Measurements from ENCODE around the gene COL6A6.

COL6A6 gene

DNA sequence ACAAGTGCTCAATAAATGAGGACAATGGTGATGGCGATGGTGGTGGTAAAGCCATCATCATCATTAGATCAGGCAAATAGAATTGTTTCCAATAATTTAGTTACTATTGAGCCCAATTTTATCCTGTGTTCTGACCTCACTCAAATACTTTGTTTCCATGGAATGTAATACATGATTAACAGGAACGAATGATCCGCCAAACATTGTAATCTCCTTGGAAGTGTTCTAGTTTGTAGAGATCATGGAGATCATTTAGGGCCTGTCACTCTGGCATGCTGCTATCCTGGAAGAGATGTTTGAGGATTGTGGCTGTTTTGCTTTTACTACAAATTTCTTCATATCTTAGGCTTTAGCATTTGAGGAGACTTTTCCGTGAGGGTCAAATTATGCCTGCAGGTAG is 2.8 kb downstream of the COL6A6 start:
- no peak overlapping the region for H3K14ac ChIP-seq (ENCODE audit: low read length in 2 of 2)
- WGBS: 57% methylated on average over 2 of the region's 4 CpGs

DNA sequence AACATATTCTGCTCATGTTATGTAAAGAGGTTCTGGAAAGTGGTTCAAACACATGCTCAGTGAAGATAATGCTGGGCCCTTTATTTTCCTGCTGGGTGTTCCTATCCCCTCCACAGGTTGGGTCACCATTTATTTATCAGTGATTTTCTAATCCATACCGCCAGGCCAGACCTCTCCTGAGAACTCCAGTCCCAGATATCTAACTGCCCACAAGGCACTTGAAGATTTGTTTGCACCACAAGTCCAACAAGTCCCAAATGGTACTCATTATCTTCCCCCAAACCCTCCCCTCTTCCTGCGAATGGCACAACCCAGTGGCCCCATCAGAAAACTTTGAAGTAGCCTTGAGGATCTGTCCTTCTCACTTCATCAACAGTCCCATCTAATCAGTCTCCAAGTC is 5.4 kb downstream of the COL6A6 start:
- Histone ChIP-seq H3K36me3 (ENCODE audit: control insufficient read depth in 1 of 2, insufficient read depth in 2 of 2, low read depth in 1 of 2, low read length in 2 of 2) (no peaks in the 10 kb centered on the region), H3K18ac (ENCODE audit: low read depth in 1 of 2, low read length in 2 of 2) (no peak overlapping the region), H3K79me1 (replicated peaks; ENCODE audit: low read length, poor library complexity, severe bottlenecking) (no peaks in the 10 kb centered on the region), H2BK120ac (ENCODE audit: low read depth, low read length) (no peak overlapping the region), H3K4me1 (ENCODE audit: control insufficient read depth, insufficient read depth, low read depth, low read length) (no peaks in the 10 kb centered on the region), H3K9me3 (ENCODE audit: control insufficient read depth, low read length) (no peaks in the 10 kb centered on the region), H3K4ac (ENCODE audit: low read depth in 1 of 2, low read length in 2 of 2) (no peak overlapping the region), H3K14ac (ENCODE audit: low read length in 2 of 2) (no peak overlapping the region), H2BK5ac (ENCODE audit: low read depth, low read length, poor library complexity, severe bottlenecking) (no peak overlapping the region), H2AFZ (ENCODE audit: low read depth, low read length) (no peak overlapping the region), H3K4me3 (ENCODE audit: insufficient read depth in 1 of 2, low read depth in 1 of 2, low read length in 2 of 2) (no peak overlapping the region), H2BK15ac (ENCODE audit: low read depth, poor library complexity, severe bottlenecking) (no peak overlapping the region), H3K23ac (ENCODE audit: low read length in 2 of 2) (no peak overlapping the region), H3K4me2 (ENCODE audit: low read length, poor library complexity, severe bottlenecking) (no peak overlapping the region), H2BK12ac (ENCODE audit: low read length in 2 of 2) (no peak overlapping the region), H3K27me3 (ENCODE audit: control insufficient read depth in 1 of 2, insufficient read depth in 1 of 2, low read length in 2 of 2) (peaks cover 20 to 23% of the 10 kb centered on the region in 2 experiments), H2AK5ac (ENCODE audit: low read length, severe bottlenecking) (no peak overlapping the region), H4K91ac (ENCODE audit: low read length) (no peak overlapping the region), H3K9ac (ENCODE audit: low read length) (no peak overlapping the region), H4K8ac (ENCODE audit: low read length) (no peak overlapping the region), H3K27ac (ENCODE audit: low read length, poor library complexity, severe bottlenecking) (no peak overlapping the region)
- WGBS: 85% methylated on average over 2 of the region's 2 CpGs
- no peak for DNase-seq

More for the DNA sequence above, 2.8 kb downstream of the COL6A6 start:
- Histone ChIP-seq H3K23ac (ENCODE audit: low read length in 2 of 2) (no peak overlapping the region), H3K4ac (ENCODE audit: low read depth in 1 of 2, low read length in 2 of 2) (no peak overlapping the region), H2BK12ac (ENCODE audit: low read length in 2 of 2) (no peak overlapping the region), H2AFZ (ENCODE audit: low read depth, low read length) (no peak overlapping the region), H4K91ac (ENCODE audit: low read length) (no peak overlapping the region), H3K9ac (ENCODE audit: low read length) (no peak overlapping the region), H3K27me3 (ENCODE audit: control insufficient read depth in 1 of 2, insufficient read depth in 1 of 2, low read length in 2 of 2) (peaks cover 25 to 43% of the 10 kb centered on the region in 2 experiments), H3K9me3 (ENCODE audit: control insufficient read depth, low read length) (no peaks in the 10 kb centered on the region), H4K8ac (ENCODE audit: low read length) (no peak overlapping the region), H3K4me1 (ENCODE audit: control insufficient read depth, insufficient read depth, low read depth, low read length) (peaks cover 7% of the 10 kb centered on the region), H3K36me3 (ENCODE audit: control insufficient read depth in 1 of 2, insufficient read depth in 2 of 2, low read depth in 1 of 2, low read length in 2 of 2) (no peaks in the 10 kb centered on the region), H3K79me1 (replicated peaks; ENCODE audit: low read length, poor library complexity, severe bottlenecking) (no peaks in the 10 kb centered on the region), H2BK15ac (ENCODE audit: low read depth, poor library complexity, severe bottlenecking) (no peak overlapping the region), H3K18ac (ENCODE audit: low read depth in 1 of 2, low read length in 2 of 2) (no peak overlapping the region), H3K27ac (ENCODE audit: low read length, poor library complexity, severe bottlenecking) (no peak overlapping the region), H3K4me2 (ENCODE audit: low read length, poor library complexity, severe bottlenecking) (no peak overlapping the region), H3K4me3 (ENCODE audit: insufficient read depth in 1 of 2, low read depth in 1 of 2, low read length in 2 of 2) (no peak overlapping the region), H2BK5ac (ENCODE audit: low read depth, low read length, poor library complexity, severe bottlenecking) (no peak overlapping the region), H2BK120ac (ENCODE audit: low read depth, low read length) (no peak overlapping the region), H2AK5ac (ENCODE audit: low read length, severe bottlenecking) (no peak overlapping the region)
- no peak for DNase-seq

DNA sequence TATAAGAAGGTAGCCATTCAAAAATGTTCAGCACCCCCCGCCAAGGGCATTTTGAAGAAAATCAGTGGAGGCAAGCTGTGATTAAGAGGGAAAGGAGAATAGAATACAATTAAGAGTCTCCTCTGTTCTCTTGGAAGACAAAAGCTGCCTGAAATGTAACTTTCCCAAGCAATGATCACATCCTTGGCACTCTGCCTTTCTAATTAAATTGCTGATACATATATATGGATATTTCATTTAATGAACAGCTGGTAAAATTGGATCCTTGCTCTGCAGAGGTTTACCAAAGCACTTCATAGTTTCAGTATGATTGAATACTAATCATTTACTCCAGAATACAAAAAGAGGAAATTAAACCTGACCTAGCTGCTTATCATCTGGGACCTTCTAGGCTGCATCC is 10.4 kb downstream of the COL6A6 start:
- H2BK12ac ChIP-seq (ENCODE audit: low read length in 2 of 2): no peak overlapping the region
- peaks cover 14 to 16% of the 10 kb centered on the region in 2 experiments for H3K27me3 ChIP-seq (ENCODE audit: control insufficient read depth in 1 of 2, insufficient read depth in 1 of 2, low read length in 2 of 2)
- no peak overlapping the region for H2BK5ac ChIP-seq (ENCODE audit: low read depth, low read length, poor library complexity, severe bottlenecking)
- no peak overlapping the region for H2AK5ac ChIP-seq (ENCODE audit: low read length, severe bottlenecking)
- H3K9ac ChIP-seq (ENCODE audit: low read length): no peak overlapping the region
- 75% methylated on average over 1 of the region's 1 CpG for WGBS
- no peaks in the 10 kb centered on the region for H3K79me1 ChIP-seq (replicated peaks; ENCODE audit: low read length, poor library complexity, severe bottlenecking)
- H3K4me1 ChIP-seq (ENCODE audit: control insufficient read depth, insufficient read depth, low read depth, low read length): no peaks in the 10 kb centered on the region
- no peak overlapping the region for H2AFZ ChIP-seq (ENCODE audit: low read depth, low read length)
- H3K23ac ChIP-seq (ENCODE audit: low read length in 2 of 2): no peak overlapping the region
- H3K27ac ChIP-seq (ENCODE audit: low read length, poor library complexity, severe bottlenecking): no peak overlapping the region
- no peak overlapping the region for H4K8ac ChIP-seq (ENCODE audit: low read length)
- H4K91ac ChIP-seq (ENCODE audit: low read length): no peak overlapping the region
- no peak overlapping the region for H2BK120ac ChIP-seq (ENCODE audit: low read depth, low read length)
- no peaks in the 10 kb centered on the region for H3K9me3 ChIP-seq (ENCODE audit: control insufficient read depth, low read length)
- H3K4ac ChIP-seq (ENCODE audit: low read depth in 1 of 2, low read length in 2 of 2): no peak overlapping the region
- no peak overlapping the region for H3K4me2 ChIP-seq (ENCODE audit: low read length, poor library complexity, severe bottlenecking)
- H3K36me3 ChIP-seq (ENCODE audit: control insufficient read depth in 1 of 2, insufficient read depth in 2 of 2, low read depth in 1 of 2, low read length in 2 of 2): no peaks in the 10 kb centered on the region
- no peak for DNase-seq
- H3K4me3 ChIP-seq (ENCODE audit: insufficient read depth in 1 of 2, low read depth in 1 of 2, low read length in 2 of 2): no peak overlapping the region
- H2BK15ac ChIP-seq (ENCODE audit: low read depth, poor library complexity, severe bottlenecking): no peak overlapping the region
- no peak overlapping the region for H3K14ac ChIP-seq (ENCODE audit: low read length in 2 of 2)
- no peak overlapping the region for H3K18ac ChIP-seq (ENCODE audit: low read depth in 1 of 2, low read length in 2 of 2)

DNA sequence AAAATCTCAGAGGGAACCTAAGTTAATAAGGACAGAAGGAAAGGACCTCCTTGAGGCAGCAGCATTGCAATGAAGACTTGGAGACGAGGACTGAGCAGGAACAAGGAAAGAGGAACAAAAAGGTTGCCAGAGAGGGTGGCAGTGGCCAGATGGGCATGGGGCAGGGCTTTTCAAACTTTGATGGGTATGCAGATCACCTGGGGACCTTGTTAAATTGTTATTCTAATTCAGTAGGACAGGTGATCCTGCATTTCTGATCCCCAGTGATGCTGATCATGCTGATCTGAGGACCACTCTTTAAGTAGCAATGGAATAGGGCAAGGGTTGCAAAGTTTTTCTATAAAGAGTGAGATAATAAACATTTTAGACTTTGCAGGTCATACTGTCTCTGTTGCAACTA is 11.1 kb downstream of the COL6A6 start:
- H3K79me1 ChIP-seq (replicated peaks; ENCODE audit: low read length, poor library complexity, severe bottlenecking): no peaks in the 10 kb centered on the region
- no peak overlapping the region for H3K14ac ChIP-seq (ENCODE audit: low read length in 2 of 2)
- H3K9ac ChIP-seq (ENCODE audit: low read length): no peak overlapping the region
- H3K27me3 ChIP-seq (ENCODE audit: control insufficient read depth in 1 of 2, insufficient read depth in 1 of 2, low read length in 2 of 2): peaks cover 7 to 13% of the 10 kb centered on the region in 2 experiments
- no peaks in the 10 kb centered on the region for H3K9me3 ChIP-seq (ENCODE audit: control insufficient read depth, low read length)
- no peak overlapping the region for H3K27ac ChIP-seq (ENCODE audit: low read length, poor library complexity, severe bottlenecking)
- H2BK5ac ChIP-seq (ENCODE audit: low read depth, low read length, poor library complexity, severe bottlenecking): no peak overlapping the region
- no peaks in the 10 kb centered on the region for H3K4me1 ChIP-seq (ENCODE audit: control insufficient read depth, insufficient read depth, low read depth, low read length)
- no peak overlapping the region for H4K91ac ChIP-seq (ENCODE audit: low read length)
- H2BK15ac ChIP-seq (ENCODE audit: low read depth, poor library complexity, severe bottlenecking): no peak overlapping the region
- H3K36me3 ChIP-seq (ENCODE audit: control insufficient read depth in 1 of 2, insufficient read depth in 2 of 2, low read depth in 1 of 2, low read length in 2 of 2): no peaks in the 10 kb centered on the region
- H2BK12ac ChIP-seq (ENCODE audit: low read length in 2 of 2): no peak overlapping the region
- H3K4me3 ChIP-seq (ENCODE audit: insufficient read depth in 1 of 2, low read depth in 1 of 2, low read length in 2 of 2): no peak overlapping the region
- H2BK120ac ChIP-seq (ENCODE audit: low read depth, low read length): no peak overlapping the region
- H3K4me2 ChIP-seq (ENCODE audit: low read length, poor library complexity, severe bottlenecking): no peak overlapping the region
- H3K4ac ChIP-seq (ENCODE audit: low read depth in 1 of 2, low read length in 2 of 2): no peak overlapping the region
- 59% methylated on average over 1 of the region's 1 CpG for WGBS
- H3K18ac ChIP-seq (ENCODE audit: low read depth in 1 of 2, low read length in 2 of 2): no peak overlapping the region
- H3K23ac ChIP-seq (ENCODE audit: low read length in 2 of 2): no peak overlapping the region
- H4K8ac ChIP-seq (ENCODE audit: low read length): no peak overlapping the region
- no peak for DNase-seq
- H2AK5ac ChIP-seq (ENCODE audit: low read length, severe bottlenecking): no peak overlapping the region
- H2AFZ ChIP-seq (ENCODE audit: low read depth, low read length): no peak overlapping the region

All from mesenchymal stem cell (in vitro differentiated cells and primary cell).